GM18909 (cell line): Measurements from ENCODE around the gene IFI35.
A peak's percentile ranks its signal among the peaks of the same experiment; 100 is the strongest.
"Not testable (repeated sequence)": the region's sequence is repeated elsewhere in the genome, so short reads cannot be mapped to it uniquely, and the experiment has no call there.

ENCODE experiments used
- ATAC-seq: cut with Tn5 transposase; IDR thresholded peaks from one replicate; pipeline ENCODE4 v1.9.1; 2021; ENCODE audit warnings: mild to moderate bottlenecking; ENCODE audit not compliant: unreplicated experiment, poor library complexity

The IFI35 gene

DNA sequence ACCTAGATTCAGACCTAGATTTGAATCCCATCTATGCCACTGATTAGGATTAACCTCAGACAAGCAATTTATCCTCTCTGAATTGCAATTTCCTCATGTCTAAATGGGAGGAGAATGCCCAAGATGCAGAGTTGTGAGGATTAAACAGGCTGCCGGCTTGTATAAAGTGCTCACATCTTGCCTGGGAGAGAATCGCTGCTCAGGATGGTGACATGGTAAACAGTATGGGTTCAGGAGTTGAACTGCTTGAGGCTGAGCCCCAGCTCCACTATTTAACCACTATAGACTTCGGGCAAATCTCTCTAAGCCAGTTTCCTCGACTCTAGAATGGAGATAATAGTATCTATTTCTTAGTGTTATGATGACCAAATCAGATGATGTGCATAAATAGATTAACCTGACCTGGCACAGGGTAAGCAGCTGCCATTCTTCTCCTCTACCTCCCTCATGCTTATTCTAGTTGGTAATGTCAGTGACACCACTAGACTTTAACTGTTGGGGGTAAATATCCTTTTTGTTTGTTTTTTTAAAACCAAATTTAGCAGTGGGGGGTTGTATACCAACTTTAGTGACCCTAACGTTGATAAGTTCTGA lies 9.1 kb upstream of the IFI35 start:
- ATAC-seq, result no peak

- ATAC-seq, result peak; percentile 91
Observed at GRCh38 chr17:42997984-42998938, 8.3 kb upstream of the IFI35 start, which contains the start of gene RPL27. TSS of gene RPL27 (plus strand) at chr17:42998419. CDS start at chr17:42998751, 332 bp downstream.

DNA sequence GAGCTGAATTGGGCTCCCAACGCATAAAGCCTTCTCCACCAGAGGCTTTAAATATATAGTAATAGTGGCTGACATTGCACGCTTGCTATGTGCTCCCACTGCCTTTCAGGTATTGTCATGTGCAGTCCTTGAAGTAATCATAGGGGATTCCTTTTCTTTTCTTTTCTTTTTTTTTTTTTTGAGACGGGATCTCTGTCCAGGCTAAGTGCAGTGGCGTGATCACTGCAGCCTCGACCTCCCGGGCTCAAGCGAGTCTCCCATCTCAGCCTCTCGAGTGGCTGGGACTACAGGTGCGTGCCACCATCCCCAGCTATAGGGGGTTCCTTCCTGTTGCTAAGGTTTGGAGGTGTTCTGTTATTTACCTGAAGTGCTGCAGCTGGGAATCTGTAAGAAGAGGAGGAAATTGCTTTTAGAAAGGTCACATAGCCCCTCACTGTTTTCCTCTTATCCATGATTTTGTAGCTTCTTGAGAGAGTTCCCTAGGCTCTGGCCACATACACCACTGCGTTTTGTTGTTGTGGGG lies 7.5 kb upstream of the IFI35 start:
- no peak for ATAC-seq

DNA sequence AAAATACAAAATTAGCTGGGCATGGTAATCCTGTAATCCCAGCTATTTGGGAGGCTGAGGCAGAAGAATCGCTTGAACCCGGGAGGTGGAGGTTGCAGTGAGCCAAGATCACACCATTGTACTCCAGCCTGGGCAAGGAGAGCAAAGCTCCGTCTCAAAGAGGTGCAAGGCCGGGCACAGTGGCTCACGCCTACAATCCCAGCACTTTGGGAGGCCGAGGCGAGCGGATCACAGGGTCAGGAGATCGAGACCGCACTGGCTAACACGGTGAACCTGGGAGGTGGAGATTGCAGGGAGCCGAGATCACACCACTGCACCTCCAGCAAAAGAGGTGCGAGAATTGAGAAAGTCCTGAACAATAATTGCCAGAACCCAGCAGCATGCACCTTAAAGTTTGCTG lies 5.7 kb upstream of the IFI35 start:
- not testable (repeated sequence) for ATAC-seq

DNA sequence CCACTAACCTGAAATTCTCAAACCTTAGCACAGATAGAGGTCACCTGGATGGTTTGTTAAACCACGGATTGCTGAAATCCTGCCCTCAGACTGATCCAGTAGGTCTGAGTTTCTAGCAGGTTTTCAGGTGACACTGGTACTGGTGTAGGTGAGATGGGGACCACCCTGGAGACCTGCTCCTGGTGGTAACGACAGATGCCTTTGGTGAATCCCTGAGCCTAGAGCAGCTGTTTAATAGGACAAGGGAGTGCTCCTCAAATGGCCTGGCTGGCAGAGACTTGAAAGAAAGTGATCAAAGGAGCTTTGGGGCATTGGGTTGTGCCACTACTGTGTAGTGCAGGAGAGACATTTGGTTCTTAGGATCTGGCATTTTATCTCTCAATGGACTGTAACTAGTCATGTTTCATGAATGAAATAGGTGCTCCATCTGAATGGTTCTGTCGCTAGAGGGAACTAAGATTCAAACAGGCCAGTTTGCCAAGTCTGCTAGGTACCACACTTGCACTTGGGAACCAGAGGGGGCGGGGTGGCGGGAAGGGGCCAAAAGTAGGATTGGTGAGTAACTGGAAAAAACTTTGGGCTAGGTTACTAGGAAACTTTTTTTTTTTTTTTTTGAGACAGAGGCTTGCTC lies 2.9 kb upstream of the IFI35 start:
- ATAC-seq, result no peak

GRCh38 chr17:43010667-43011308 lies 4.2 kb downstream of the IFI35 start:
- ATAC-seq, result no peak

- ATAC-seq, result no peak
Observed at GRCh38 chr17:43011728-43012472, 5.3 kb downstream of the IFI35 start.

- no peak for ATAC-seq
Observed at GRCh38 chr17:43013296-43013695, 6.7 kb downstream of the IFI35 start.

DNA sequence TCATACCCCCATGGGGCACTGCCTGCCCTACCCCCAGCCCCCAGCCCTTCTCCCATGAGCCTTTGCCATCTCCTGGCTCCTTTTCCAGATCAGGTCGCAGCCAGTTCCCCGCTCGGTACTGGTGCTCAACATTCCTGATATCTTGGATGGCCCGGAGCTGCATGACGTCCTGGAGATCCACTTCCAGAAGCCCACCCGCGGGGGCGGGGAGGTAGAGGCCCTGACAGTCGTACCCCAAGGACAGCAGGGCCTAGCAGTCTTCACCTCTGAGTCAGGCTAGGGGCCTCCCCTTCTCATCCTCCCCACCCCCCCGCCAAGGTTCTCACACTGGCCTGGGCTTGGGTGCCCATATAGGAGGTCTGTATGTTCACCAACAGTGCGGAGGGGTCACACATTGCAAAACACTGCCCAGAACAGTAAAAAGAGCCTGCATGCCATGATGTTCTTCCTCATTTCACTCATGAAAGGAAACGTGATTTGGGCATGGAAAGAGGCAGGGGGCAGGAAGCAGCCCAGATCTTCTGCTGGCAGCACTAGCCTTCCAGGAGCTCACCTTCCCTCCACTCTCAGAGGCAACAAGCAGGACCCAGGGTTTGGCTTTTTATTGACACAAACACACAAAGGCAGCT lies 7.5 kb downstream of the IFI35 start:
- no peak for ATAC-seq

DNA sequence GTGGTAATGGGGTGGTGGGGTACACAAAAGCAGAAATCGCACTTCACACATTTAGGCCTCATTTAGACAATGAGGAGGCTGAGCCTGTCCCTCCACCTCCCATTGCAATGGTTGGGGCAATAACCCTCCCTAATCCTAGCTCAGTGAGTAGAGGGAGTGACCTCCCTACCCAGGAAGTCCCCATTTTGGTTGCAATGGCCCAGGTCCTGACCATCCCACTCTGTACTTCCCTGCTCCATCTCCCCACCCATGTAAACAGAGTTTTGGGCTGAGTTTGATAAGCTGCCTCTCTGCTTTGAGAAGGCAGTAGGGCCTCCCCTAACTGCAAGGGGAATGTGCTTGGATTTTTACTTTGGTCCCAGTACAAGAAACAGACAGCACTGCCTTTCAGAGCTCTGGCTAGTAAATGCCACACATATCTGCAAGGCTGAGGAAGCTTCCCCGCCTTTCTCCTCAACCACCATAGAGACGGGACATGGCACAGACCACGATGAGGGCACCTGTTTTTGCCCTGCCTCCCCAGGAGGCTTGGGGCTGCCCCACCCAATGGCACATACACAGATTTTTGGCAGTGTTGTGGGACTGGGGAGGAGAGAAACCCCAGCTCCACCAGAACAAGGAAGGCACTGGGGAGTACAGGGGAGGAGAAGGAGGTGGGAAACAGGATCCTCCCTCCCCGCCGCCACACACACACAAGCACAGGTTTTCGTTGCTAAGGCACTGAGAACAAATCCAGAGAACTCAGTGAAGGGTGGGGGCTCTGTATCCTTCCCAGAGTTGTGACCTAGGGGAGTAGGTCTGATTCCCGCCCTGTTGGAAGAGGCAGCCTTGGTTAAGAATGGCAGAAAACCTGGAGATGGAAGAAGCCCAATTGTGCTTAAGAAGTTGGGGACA lies 8.3 kb downstream of the IFI35 start:
- ATAC-seq, result no peak

GRCh38 chr17:43015579-43015978 lies 9.0 kb downstream of the IFI35 start:
- ATAC-seq, result no peak

DNA sequence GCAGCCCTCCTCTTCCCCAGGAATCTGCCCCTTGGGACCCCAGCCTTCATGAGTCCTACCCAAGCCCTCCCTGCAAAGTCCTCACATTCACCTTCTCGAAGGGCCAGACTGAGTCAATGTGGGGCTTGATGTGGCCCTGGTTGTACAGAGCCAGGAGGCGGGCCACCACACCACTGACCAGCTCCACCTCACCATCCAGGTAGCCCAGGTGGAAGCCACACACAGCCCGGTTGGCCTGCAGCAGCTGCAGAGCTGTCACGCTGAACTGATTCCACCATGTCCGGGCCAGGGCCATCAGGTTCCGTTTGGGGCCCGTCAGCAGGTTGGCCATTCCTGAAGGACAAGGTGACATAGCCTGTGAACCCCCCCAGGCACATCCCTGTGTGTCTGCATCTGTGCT lies 9.6 kb downstream of the IFI35 start:
- ATAC-seq, result no peak

DNA sequence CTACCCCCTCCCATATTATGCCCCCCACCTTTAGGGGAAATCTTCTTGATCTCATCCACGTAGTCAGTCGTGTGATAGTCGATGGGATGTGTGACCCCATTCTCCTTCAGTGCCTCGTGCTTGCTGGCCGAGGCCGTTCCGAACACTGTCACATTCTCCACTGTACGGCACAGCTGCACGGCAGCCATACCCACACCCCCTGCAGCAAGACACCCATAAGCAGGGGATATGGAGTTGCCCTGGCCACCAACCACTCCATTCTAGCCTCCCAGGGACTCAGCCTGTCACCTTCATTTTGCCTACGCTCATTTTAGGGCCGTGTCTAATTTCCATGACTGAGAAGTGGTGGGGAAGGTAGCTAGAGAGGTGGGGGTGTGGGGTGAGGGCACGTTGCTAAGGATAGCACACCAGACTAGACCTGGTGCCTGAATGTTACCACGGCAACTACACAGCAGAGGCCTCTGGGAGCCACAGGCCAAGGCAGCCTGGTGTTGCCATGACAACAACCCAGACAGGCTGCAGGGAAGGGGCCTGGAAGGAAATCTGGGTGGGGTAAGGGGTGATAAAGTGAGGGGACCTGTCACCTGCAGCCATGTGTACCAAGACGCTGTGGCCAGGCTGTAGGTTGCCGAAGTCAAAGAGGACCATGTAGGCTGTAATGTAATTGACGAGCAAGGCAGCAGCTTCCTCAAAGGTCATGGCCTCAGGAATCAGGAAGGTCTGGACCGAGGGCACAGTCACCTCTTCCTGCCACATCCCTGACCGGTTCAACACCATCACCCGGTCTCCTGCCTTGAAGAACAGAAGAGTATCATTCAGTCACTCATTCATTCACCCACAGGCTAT lies 11.6 kb downstream of the IFI35 start:
- ATAC-seq, result no peak

- no peak for ATAC-seq
Observed at GRCh38 chr17:43018932-43019331, 12.3 kb downstream of the IFI35 start.

DNA sequence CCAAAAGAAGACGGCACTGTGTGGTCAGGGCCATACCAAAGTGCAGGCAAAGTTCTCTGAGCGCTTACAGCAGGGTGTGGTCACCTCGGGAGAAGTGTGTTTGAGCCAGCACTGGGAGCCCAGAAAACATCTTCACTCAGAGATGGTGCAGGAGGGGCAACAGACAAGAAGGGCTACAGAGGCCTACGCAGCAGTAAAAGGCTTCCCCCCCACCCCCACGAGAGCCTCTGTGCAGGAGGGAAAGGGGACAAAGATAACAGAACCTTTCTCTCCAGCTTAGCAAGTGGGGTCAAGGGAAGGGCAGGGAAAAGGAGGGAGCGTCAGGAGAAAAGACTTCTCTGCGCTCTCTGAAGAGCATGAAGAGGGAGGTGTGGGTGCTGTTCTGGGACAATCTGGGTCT lies 12.8 kb downstream of the IFI35 start:
- ATAC-seq, result no peak

DNA sequence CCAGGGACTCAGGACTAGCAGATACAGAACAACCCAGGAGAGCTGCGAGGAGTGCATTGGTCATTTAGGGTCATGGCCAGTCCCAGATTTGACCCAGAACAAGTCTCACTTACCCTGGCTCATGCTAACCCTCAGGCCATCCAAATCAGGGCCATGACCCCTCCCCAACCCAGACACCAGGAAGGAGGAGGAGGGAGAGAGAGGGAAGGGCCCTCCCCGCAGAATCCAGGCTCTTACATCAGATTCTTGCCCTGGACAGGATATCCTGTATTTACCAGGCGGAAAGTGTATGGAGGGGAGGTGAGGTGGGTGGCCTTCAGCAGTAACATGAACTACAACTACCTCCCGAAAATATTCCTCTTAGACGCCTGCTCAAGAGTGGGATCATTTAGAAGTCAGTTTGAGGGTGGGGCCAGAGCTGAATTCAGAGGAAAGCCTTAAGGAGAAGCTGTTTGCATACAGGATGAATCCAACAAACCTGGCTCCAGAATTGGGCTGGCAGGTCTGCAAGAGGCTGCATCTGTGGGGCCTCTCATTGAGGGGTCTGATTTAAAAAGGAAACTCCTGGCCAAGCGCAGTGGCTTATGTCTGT lies 13.5 kb downstream of the IFI35 start:
- no peak for ATAC-seq
